Fibroblast of villous mesenchyme (primary cell): ENCODE measurements around the gene NLGN2. TPM values are rescaled to one million over a fixed set of nuclear protein-coding genes. Genes with fewer than 3 reads are reported as not detected.

Source experiments
- DNase-seq: peaks from one replicate; pipeline ENCODE4 v3.0.0-alpha.2; 2010; ENCODE audit warnings: low read depth
- H3K4me3 ChIP-seq: 2 replicates; pipeline ENCODE4 v1.5.1; 2011; ENCODE audit warnings: low read depth, mild to moderate bottlenecking, low read length
- CTCF ChIP-seq: IDR thresholded peaks from 2 replicates; pipeline ENCODE4 v1.5.1; 2012; ENCODE audit warnings: low read depth, mild to moderate bottlenecking, low read length; ENCODE audit not compliant: insufficient read depth
- total RNA-seq: library from RNA; depleted of rRNA; stranded (reverse); fragments of >200 nt; gene quantifications from 2 replicates; pipeline ENCODE4 v1.2.3, GENCODE V29; 2012

The NLGN2 gene
- total RNA-seq, 1 donor, result 9.5 TPM

GRCh38 chr17:7421186-7421585 is 13.5 kb downstream of the NLGN2 start:
- no peak for TF ChIP-seq CTCF
- no peak for DNase-seq
- H3K4me3 ChIP-seq, result no peak overlapping the region

GRCh38 chr17:7423679-7424078 is 16.0 kb downstream of the NLGN2 start:
- no peak for DNase-seq

GRCh38 chr17:7425316-7425715 is 17.7 kb downstream of the NLGN2 start, which contains the start of gene SPEM2:
TSS of gene SPEM2 (plus strand) at chr17:7425616. CDS start at chr17:7425689, 73 bp downstream.
- no peak for TF ChIP-seq CTCF
- H3K4me3 ChIP-seq, result no peak within 1 kb of the TSS
- DNase-seq, result no peak

More at GRCh38 chr17:7423679-7424078, 16.0 kb downstream of the NLGN2 start:
- H3K4me3 ChIP-seq, result no peak overlapping the region
- TF ChIP-seq CTCF, result no peak

- no peak overlapping the region for H3K4me3 ChIP-seq
- DNase-seq, result no peak
- no peak for TF ChIP-seq CTCF
These were observed 18.1 kb downstream of the NLGN2 start for GRCh38 chr17:7425756-7426155.

GRCh38 chr17:7426203-7426863 is 18.7 kb downstream of the NLGN2 start:
- no peak for DNase-seq
- no peak overlapping the region for H3K4me3 ChIP-seq
- no peak for TF ChIP-seq CTCF

GRCh38 chr17:7426896-7427489 is 19.3 kb downstream of the NLGN2 start:
- no peak for DNase-seq
- no peak overlapping the region for H3K4me3 ChIP-seq
- no peak for TF ChIP-seq CTCF
